WTC11 (cell line): Measurements from ENCODE around the gene GAD2. TPM values are rescaled to one million over a fixed set of nuclear protein-coding genes. Genes with fewer than 3 reads are reported as not detected.

ENCODE experiments used
- ATAC-seq: fragments of 200-7000 bp; cut with Tn5 transposase; 2 replicates; pipeline ENCODE4 v1.10.0; 2021; ENCODE audit warnings: mild to moderate bottlenecking, moderate library complexity
- CTCF ChIA-PET: fragments of 300-600 bp; sonication (Branson Sonifier 250); formaldehyde crosslinking; loops from one replicate; lab custom pipeline; 2021; ENCODE audit warnings: antibody characterized with exemption; lab: Charles Lee
- POLR2A ChIA-PET: fragments of 350-600 bp; sonication (Branson Sonifier 250); formaldehyde crosslinking; loops from one replicate; lab custom pipeline; 2021; ENCODE audit warnings: antibody characterized with exemption; lab: Charles Lee
- DNase-seq: peaks from one replicate; pipeline ENCODE4 v3.0.0; 2021; ENCODE audit warnings: low spot score
- H3K27ac Mint-ChIP-seq: 2 replicates; pipeline ENCODE4 v1.8.0; 2021; ENCODE audit warnings: mixed read lengths
- H3K27me3 Mint-ChIP-seq: 2 replicates; pipeline ENCODE4 v1.8.0; 2021; ENCODE audit warnings: low read depth, mild to moderate bottlenecking, moderate library complexity, mixed read lengths
- H3K36me3 Mint-ChIP-seq: 2 replicates; pipeline ENCODE4 v1.8.0; 2021; ENCODE audit warnings: mixed read lengths
- H3K4me1 Mint-ChIP-seq: 2 replicates; pipeline ENCODE4 v1.8.0; 2022; ENCODE audit warnings: mixed read lengths
- H3K4me3 Mint-ChIP-seq: 2 replicates; pipeline ENCODE4 v1.8.0; 2021; ENCODE audit warnings: mild to moderate bottlenecking, moderate library complexity, mixed read lengths
- H3K9me3 Mint-ChIP-seq: 2 replicates; pipeline ENCODE4 v1.8.0; 2021; ENCODE audit warnings: mixed read lengths
- E2F1 ChIP-seq: sonication (generic); formaldehyde crosslinking; IDR thresholded peaks from 2 replicates; pipeline ENCODE4 v1.8.0; 2022; ENCODE audit warnings: mild to moderate bottlenecking, missing genetic modification reagents
- E2F5 ChIP-seq: sonication (generic); formaldehyde crosslinking; IDR thresholded peaks from 2 replicates; pipeline ENCODE4 v1.8.1; 2022; ENCODE audit warnings: mild to moderate bottlenecking, moderate library complexity, missing genetic modification reagents
- ESRRA ChIP-seq: sonication (generic); formaldehyde crosslinking; IDR thresholded peaks from 2 replicates; pipeline ENCODE4 v1.8.1; 2022; ENCODE audit warnings: mild to moderate bottlenecking, missing genetic modification reagents, borderline replicate concordance
- FOXP1 ChIP-seq: sonication (generic); formaldehyde crosslinking; IDR thresholded peaks from 2 replicates; pipeline ENCODE4 v1.8.0; 2022; ENCODE audit warnings: missing genetic modification reagents, mild to moderate bottlenecking, moderate library complexity, borderline replicate concordance
- FOXP4 ChIP-seq: sonication (generic); formaldehyde crosslinking; IDR thresholded peaks from 2 replicates; pipeline ENCODE4 v1.8.0; 2022; ENCODE audit warnings: mild to moderate bottlenecking, missing genetic modification reagents
- GRHL2 ChIP-seq: fragments of 250-450 bp; sonication (Bioruptor Pico); IDR thresholded peaks from 2 replicates; pipeline ENCODE4 v1.8.0; 2022; ENCODE audit warnings: mild to moderate bottlenecking, moderate library complexity; ENCODE audit not compliant: insufficient replicate concordance, severe bottlenecking
- GTF2I ChIP-seq: fragments of 250-450 bp; sonication (Bioruptor Pico); conservative IDR thresholded peaks from 2 replicates; pipeline ENCODE4 v1.4.0; 2021; ENCODE audit warnings: mild to moderate bottlenecking
- JAZF1 ChIP-seq: fragments of 250-450 bp; sonication (Bioruptor Pico); IDR thresholded peaks from 2 replicates; pipeline ENCODE4 v1.9.0; 2021; ENCODE audit warnings: moderate library complexity, mild to moderate bottlenecking, inconsistent platforms
- MLX ChIP-seq: sonication (generic); formaldehyde crosslinking; IDR thresholded peaks from 2 replicates; pipeline ENCODE4 v1.8.1; 2023; ENCODE audit warnings: mild to moderate bottlenecking, missing genetic modification reagents, moderate library complexity
- MYBL2 ChIP-seq: sonication (generic); formaldehyde crosslinking; IDR thresholded peaks from 2 replicates; pipeline ENCODE4 v1.8.1; 2023; ENCODE audit warnings: mild to moderate bottlenecking, moderate library complexity, missing genetic modification reagents
- NFATC4 ChIP-seq: fragments of 250-450 bp; sonication (Bioruptor Pico); IDR thresholded peaks from 2 replicates; pipeline ENCODE4 v1.9.0; 2021; ENCODE audit warnings: mild to moderate bottlenecking
- NR3C1 ChIP-seq: sonication (generic); formaldehyde crosslinking; conservative IDR thresholded peaks from 2 replicates; pipeline ENCODE4 v1.8.1; 2023; ENCODE audit warnings: low read depth, mild to moderate bottlenecking, missing genetic modification reagents
- SMAD4 ChIP-seq: sonication (generic); formaldehyde crosslinking; IDR thresholded peaks from 2 replicates; pipeline ENCODE4 v1.8.0; 2022; ENCODE audit warnings: mild to moderate bottlenecking, missing genetic modification reagents
- SOX15 ChIP-seq: fragments of 250-450 bp; sonication (Bioruptor Pico); IDR thresholded peaks from 2 replicates; pipeline ENCODE4 v1.9.0; 2021; ENCODE audit warnings: mild to moderate bottlenecking
- SP1 ChIP-seq: sonication (generic); formaldehyde crosslinking; conservative IDR thresholded peaks from 2 replicates; pipeline ENCODE4 v1.8.1; 2022; ENCODE audit warnings: missing genetic modification reagents
- TCF7 ChIP-seq: sonication (generic); formaldehyde crosslinking; IDR thresholded peaks from 2 replicates; pipeline ENCODE4 v1.8.0; 2022; ENCODE audit warnings: mild to moderate bottlenecking, low read depth, missing genetic modification reagents, moderate library complexity
- TEAD1 ChIP-seq: sonication (generic); formaldehyde crosslinking; IDR thresholded peaks from 2 replicates; pipeline ENCODE4 v1.8.0; 2022; ENCODE audit warnings: mild to moderate bottlenecking, missing genetic modification reagents
- ZMAT4 ChIP-seq: fragments of 250-450 bp; sonication (Bioruptor Pico); IDR thresholded peaks from 2 replicates; pipeline ENCODE4 v1.9.0; 2021; ENCODE audit warnings: mild to moderate bottlenecking
- ZNF138 ChIP-seq: sonication (generic); formaldehyde crosslinking; conservative IDR thresholded peaks from 2 replicates; pipeline ENCODE4 v1.8.1; 2022; ENCODE audit warnings: mild to moderate bottlenecking, moderate library complexity, missing genetic modification reagents
- ZNF219 ChIP-seq: sonication (generic); formaldehyde crosslinking; IDR thresholded peaks from 2 replicates; pipeline ENCODE4 v1.8.0; 2023; ENCODE audit warnings: missing genetic modification reagents, mild to moderate bottlenecking, borderline replicate concordance
- ZNF232 ChIP-seq: sonication (generic); formaldehyde crosslinking; IDR thresholded peaks from 2 replicates; pipeline ENCODE4 v1.8.0; 2022; ENCODE audit warnings: mild to moderate bottlenecking, missing genetic modification reagents
- ZNF317 ChIP-seq: sonication (generic); formaldehyde crosslinking; IDR thresholded peaks from 2 replicates; pipeline ENCODE4 v1.8.1; 2023; ENCODE audit warnings: low read depth, mild to moderate bottlenecking, moderate library complexity, missing genetic modification reagents, borderline replicate concordance
- total RNA-seq: library from RNA; stranded (reverse); gene quantifications from 3 replicates; pipeline ENCODE4 v1.2.3, GENCODE V29; 2021
- TF ChIP-seq, protein P1 (sequence below): sonication (generic); formaldehyde crosslinking; IDR thresholded peaks from 2 replicates; pipeline ENCODE4 v1.8.1; 2023; ENCODE audit warnings: mild to moderate bottlenecking, moderate library complexity, missing genetic modification reagents

GAD2 gene
- total RNA-seq, 1 experiment from 2014 or later: 1.7 TPM

GRCh38 chr10:26314265-26315013, 97.9 kb downstream of the GAD2 start:
- Mint-ChIP-seq H3K4me3 (no peak overlapping the region), H3K27ac (no peak overlapping the region), H3K36me3 (no peaks in the 10 kb centered on the region), H3K9me3 (no peaks in the 10 kb centered on the region), H3K27me3 (no peaks in the 10 kb centered on the region)
- POLR2A ChIA-PET: no interaction called here
- CTCF ChIA-PET: no interaction called here
- DNase-seq: no peak
- TF ChIP-seq E2F5 (CRISPR knock-in tag): no peak
- TF ChIP-seq GTF2I (CRISPR knock-in tag): no peak
- no peak for TF ChIP-seq FOXP4 (CRISPR knock-in tag)
- no peak for TF ChIP-seq SOX15 (CRISPR knock-in tag)
- TF ChIP-seq FOXP1 (CRISPR knock-in tag): no peak
- no peak for TF ChIP-seq JAZF1
- TF ChIP-seq ZMAT4 (CRISPR knock-in tag): no peak
- TF ChIP-seq, all 79 proteins: peak for 0
- peaks cover 5% of the 10 kb centered on the region; the same call in 1 of the 2 replicates for H3K4me1 Mint-ChIP-seq
- ATAC-seq: no peak

DNA sequence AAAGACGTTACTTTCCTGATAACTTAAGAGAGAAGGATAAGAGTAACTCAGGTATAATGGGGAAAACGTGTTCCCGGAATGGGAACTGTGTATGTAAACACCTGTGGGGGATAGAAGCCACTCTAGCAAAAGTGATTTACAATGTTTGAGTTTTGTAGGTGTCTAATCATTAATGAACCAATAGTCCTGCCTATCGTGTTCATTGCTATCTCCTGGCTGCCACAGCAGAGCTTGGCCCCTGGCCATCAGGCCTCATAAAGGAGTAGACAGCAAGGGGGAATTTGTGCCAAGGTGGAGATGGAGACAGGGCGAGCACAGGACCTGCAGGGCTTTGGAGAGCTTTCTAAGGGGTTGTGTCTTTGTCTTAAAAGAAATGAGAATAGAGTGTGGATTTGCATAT, 102.1 kb downstream of the GAD2 start:
- no peak overlapping the region for H3K27ac Mint-ChIP-seq
- CTCF ChIA-PET: no interaction called here

GRCh38 chr10:26323219-26323618, 106.6 kb downstream of the GAD2 start:
- no peak for ATAC-seq
- CTCF ChIA-PET: no interaction called here
- TF ChIP-seq SMAD4 (CRISPR knock-in tag) (no peak), TCF7 (CRISPR knock-in tag) (no peak), ZNF219 (no peak), SP1 (CRISPR knock-in tag) (no peak), ZNF317 (CRISPR knock-in tag) (no peak), NR3C1 (CRISPR knock-in tag) (no peak), FOXP1 (CRISPR knock-in tag) (no peak), TEAD1 (CRISPR knock-in tag) (no peak), GTF2I (CRISPR knock-in tag) (no peak), ZNF138 (CRISPR knock-in tag) (no peak), ESRRA (CRISPR knock-in tag) (no peak), MLX (no peak), MYBL2 (CRISPR knock-in tag) (no peak), ZNF232 (CRISPR knock-in tag) (no peak), JAZF1 (no peak), NFATC4 (CRISPR knock-in tag) (no peak)
- TF ChIP-seq, protein P1, sequence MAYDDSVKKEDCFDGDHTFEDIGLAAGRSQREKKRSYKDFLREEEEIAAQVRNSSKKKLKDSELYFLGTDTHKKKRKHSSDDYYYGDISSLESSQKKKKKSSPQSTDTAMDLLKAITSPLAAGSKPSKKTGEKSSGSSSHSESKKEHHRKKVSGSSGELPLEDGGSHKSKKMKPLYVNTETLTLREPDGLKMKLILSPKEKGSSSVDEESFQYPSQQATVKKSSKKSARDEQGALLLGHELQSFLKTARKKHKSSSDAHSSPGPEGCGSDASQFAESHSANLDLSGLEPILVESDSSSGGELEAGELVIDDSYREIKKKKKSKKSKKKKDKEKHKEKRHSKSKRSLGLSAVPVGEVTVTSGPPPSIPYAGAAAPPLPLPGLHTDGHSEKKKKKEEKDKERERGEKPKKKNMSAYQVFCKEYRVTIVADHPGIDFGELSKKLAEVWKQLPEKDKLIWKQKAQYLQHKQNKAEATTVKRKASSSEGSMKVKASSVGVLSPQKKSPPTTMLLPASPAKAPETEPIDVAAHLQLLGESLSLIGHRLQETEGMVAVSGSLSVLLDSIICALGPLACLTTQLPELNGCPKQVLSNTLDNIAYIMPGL (CRISPR knock-in tag): no peak

More for the DNA sequence above, 102.1 kb downstream of the GAD2 start:
- DNase-seq: no peak
- POLR2A ChIA-PET: no interaction called here
- Mint-ChIP-seq H3K4me3 (no peak overlapping the region), H3K4me1 (0 out of 2 replicates have a peak, but pooled peaks cover 2% of the 10 kb centered on the region), H3K27me3 (no peaks in the 10 kb centered on the region), H3K36me3 (no peaks in the 10 kb centered on the region), H3K9me3 (peaks cover 3% of the 10 kb centered on the region; the same call in 1 of the 2 replicates)
- no peak for TF ChIP-seq E2F1 (CRISPR knock-in tag)
- TF ChIP-seq GRHL2 (CRISPR knock-in tag): no peak
- ATAC-seq: no peak

More at GRCh38 chr10:26323219-26323618, 106.6 kb downstream of the GAD2 start:
- no peaks in the 10 kb centered on the region for H3K36me3 Mint-ChIP-seq
- POLR2A ChIA-PET: no interaction called here
- H3K27ac Mint-ChIP-seq: no peak overlapping the region
- no peak overlapping the region for H3K4me3 Mint-ChIP-seq
- DNase-seq: no peak
- no peaks in the 10 kb centered on the region for H3K4me1 Mint-ChIP-seq
- H3K27me3 Mint-ChIP-seq: no peaks in the 10 kb centered on the region
- peaks cover 3% of the 10 kb centered on the region; the same call in 1 of the 2 replicates for H3K9me3 Mint-ChIP-seq
